OCI-LY7 (cell line): Measurements from ENCODE around the gene SLC16A11.

Experiments used
- EZH2phosphoT487 ChIP-seq: fragments of 200-600 bp; sonication (generic); IDR thresholded peaks from 2 replicates; pipeline ENCODE4 v1.6.1; 2018; ENCODE audit warnings: low read depth, borderline replicate concordance, mild to moderate bottlenecking, mixed run types, antibody characterized with exemption, low read length, moderate library complexity, mixed read lengths
- TF ChIP-seq, protein P1 (sequence below): fragments of 200-600 bp; sonication (generic); conservative IDR thresholded peaks from 2 replicates; pipeline ENCODE4 v1.5.1; 2014; ENCODE audit warnings: mild to moderate bottlenecking, antibody characterized with exemption, low read length, moderate library complexity, mixed read lengths

DNA sequence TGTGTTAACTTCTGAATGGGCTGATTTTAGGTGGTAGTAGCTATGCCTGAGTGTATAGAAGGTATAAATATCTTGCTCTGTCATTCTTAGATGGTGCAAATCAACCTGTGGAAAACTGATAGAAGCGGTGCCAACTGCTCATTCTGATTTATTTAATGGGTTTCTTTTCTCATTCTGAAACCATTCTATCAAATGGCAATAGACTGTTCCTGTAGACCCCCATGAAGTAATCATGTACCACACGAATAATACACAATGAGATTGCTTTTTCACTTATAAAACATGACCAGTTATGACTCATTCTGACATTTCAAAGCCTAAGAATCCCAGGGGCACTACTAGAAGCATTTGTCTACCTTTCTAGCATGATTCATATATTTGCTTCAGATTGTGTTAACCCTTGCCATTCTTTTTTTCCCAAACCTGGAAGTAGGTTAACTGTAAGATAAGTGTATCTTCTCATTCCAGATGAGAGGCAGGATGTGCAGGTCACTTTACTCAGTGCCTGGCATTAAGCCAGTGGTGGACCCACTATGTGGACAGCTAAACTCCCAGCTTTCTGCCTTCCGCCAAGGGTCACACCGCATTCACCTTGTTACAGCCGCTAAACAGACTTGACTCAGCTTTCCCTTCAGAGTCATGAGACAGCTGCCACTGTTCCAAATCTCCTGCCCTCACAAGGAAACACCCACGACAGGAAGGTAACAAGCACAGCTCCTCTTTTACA is 16.4 kb upstream of the SLC16A11 start:
- TF ChIP-seq, protein P1, sequence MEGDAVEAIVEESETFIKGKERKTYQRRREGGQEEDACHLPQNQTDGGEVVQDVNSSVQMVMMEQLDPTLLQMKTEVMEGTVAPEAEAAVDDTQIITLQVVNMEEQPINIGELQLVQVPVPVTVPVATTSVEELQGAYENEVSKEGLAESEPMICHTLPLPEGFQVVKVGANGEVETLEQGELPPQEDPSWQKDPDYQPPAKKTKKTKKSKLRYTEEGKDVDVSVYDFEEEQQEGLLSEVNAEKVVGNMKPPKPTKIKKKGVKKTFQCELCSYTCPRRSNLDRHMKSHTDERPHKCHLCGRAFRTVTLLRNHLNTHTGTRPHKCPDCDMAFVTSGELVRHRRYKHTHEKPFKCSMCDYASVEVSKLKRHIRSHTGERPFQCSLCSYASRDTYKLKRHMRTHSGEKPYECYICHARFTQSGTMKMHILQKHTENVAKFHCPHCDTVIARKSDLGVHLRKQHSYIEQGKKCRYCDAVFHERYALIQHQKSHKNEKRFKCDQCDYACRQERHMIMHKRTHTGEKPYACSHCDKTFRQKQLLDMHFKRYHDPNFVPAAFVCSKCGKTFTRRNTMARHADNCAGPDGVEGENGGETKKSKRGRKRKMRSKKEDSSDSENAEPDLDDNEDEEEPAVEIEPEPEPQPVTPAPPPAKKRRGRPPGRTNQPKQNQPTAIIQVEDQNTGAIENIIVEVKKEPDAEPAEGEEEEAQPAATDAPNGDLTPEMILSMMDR, result no peak
- TF ChIP-seq EZH2phosphoT487, result no peak
